GM12878 (cell line): ENCODE measurements around the gene CD300E. TPM values are rescaled to one million over a fixed set of nuclear protein-coding genes. Genes with fewer than 3 reads are reported as not detected.

ENCODE experiments used
- ATAC-seq: fragments of 200-7000 bp; cut with Tn5 transposase; 3 replicates; pipeline ENCODE4 v1.9.1; 2020; ENCODE audit warnings: mild to moderate bottlenecking, moderate library complexity
- BruUV-seq: library from RNA; stranded (reverse); fragments of 400-500 nt; replicated peaks from 2 replicates; lab custom pipeline; 2021; lab: Mats Ljungman, UMichigan
- CTCF ChIA-PET: fragments of 300-600 bp; sonication (Branson Sonifier 250); formaldehyde crosslinking; extraction: SDS; loops from one replicate; lab custom pipeline; 2021; ENCODE audit warnings: inconsistent platforms; lab: Yijun Ruan, JAX
- POLR2A ChIA-PET: fragments of 350-600 bp; formaldehyde crosslinking; extraction: SDS; loops from one replicate; lab custom pipeline; 2021; ENCODE audit warnings: inconsistent platforms; lab: Charles Lee
- RAD21 ChIA-PET: fragments of 300-600 bp; sonication (Branson Sonifier 250); formaldehyde crosslinking; loops from one replicate; lab custom pipeline; 2023; ENCODE audit warnings: antibody characterized with exemption; ENCODE audit not compliant: unreplicated experiment; lab: Charles Lee
- SMC1A ChIA-PET: fragments of 300-600 bp; sonication (Branson Sonifier 250); formaldehyde crosslinking; loops from one replicate; lab custom pipeline; 2023; ENCODE audit not compliant: unreplicated experiment, uncharacterized antibody; lab: Charles Lee
- DNase-seq: peaks from one replicate; pipeline ENCODE4 v3.0.0-alpha.2; 2011; ENCODE audit warnings: low read depth, low spot score
- FAIRE-seq: peaks from 3 replicates; lab custom pipeline; 2011; peaks lifted over from hg19 to GRCh38; lab: Jason Lieb, UNC
- H2AFZ ChIP-seq: 2 replicates; pipeline ENCODE4 v1.6.0; 2011; ENCODE audit warnings: low read depth, low read length, control low read depth; ENCODE audit not compliant: control insufficient read depth
- H3K27ac ChIP-seq: 2 replicates; pipeline ENCODE4 v1.5.1; 2011; ENCODE audit warnings: control low read depth; ENCODE audit not compliant: control insufficient read depth, insufficient read depth
- H3K27me3 ChIP-seq, 2 experiments: replicated peaks in 1 of 2; 2 replicates each; pipeline versions ENCODE4 v1.6.0 to v1.6.1; 2011; ENCODE audit warnings: low read length in 1 of 2; ENCODE audit not compliant: control insufficient read depth in 2 of 2, insufficient read depth in 2 of 2
- H3K36me3 ChIP-seq, 2 experiments: 2 replicates each; pipeline ENCODE4 v1.5.1; 2011; ENCODE audit warnings: low read length in 1 of 2; ENCODE audit not compliant: control insufficient read depth in 2 of 2, insufficient read depth in 2 of 2
- H3K4me1 ChIP-seq: 2 replicates; pipeline ENCODE4 v1.6.1; 2011; ENCODE audit warnings: mild to moderate bottlenecking, low read length, moderate library complexity, mixed read lengths; ENCODE audit not compliant: control insufficient read depth, insufficient read depth
- H3K4me2 ChIP-seq: 2 replicates; pipeline ENCODE4 v1.6.0; 2011; ENCODE audit warnings: control low read depth; ENCODE audit not compliant: control insufficient read depth, insufficient read depth
- H3K4me3 ChIP-seq: fragments of 200-600 bp; sonication (generic); 2 replicates; pipeline ENCODE4 v1.5.1; 2016
- H3K79me2 ChIP-seq: 2 replicates; pipeline ENCODE4 v1.6.0; 2011; ENCODE audit warnings: low read length; ENCODE audit not compliant: control insufficient read depth, insufficient read depth
- H3K9ac ChIP-seq: 2 replicates; pipeline ENCODE4 v1.8.0; 2011; ENCODE audit warnings: low read length, control low read depth, mixed read lengths; ENCODE audit not compliant: control insufficient read depth, insufficient read depth
- H3K9me3 ChIP-seq: replicated peaks from 3 replicates; pipeline ENCODE4 v1.5.1; 2011; ENCODE audit warnings: mild to moderate bottlenecking, low read length; ENCODE audit not compliant: control insufficient read depth, insufficient read depth
- H4K20me1 ChIP-seq: 2 replicates; pipeline ENCODE4 v1.6.0; 2011; ENCODE audit not compliant: control insufficient read depth, insufficient read depth
- ATF2 ChIP-seq: IDR thresholded peaks from 2 replicates; pipeline ENCODE4 v1.6.1; 2012; ENCODE audit warnings: low read length, inconsistent platforms
- BRCA1 ChIP-seq: IDR thresholded peaks from 2 replicates; pipeline ENCODE4 v1.6.1; 2011; ENCODE audit warnings: low read depth, low read length, improper control_type of control experiment
- NR2F1 ChIP-seq: fragments of 450-650 bp; conservative IDR thresholded peaks from 2 replicates; pipeline ENCODE4 v1.6.1; 2017; ENCODE audit warnings: mild to moderate bottlenecking
- POLR2AphosphoS2 ChIP-seq: IDR thresholded peaks from 2 replicates; pipeline ENCODE4 v1.6.1; 2011; ENCODE audit warnings: low read depth, mild to moderate bottlenecking, low read length, improper control_type of control experiment, moderate library complexity
- RELB ChIP-seq: fragments of 450-650 bp; IDR thresholded peaks from 2 replicates; pipeline ENCODE4 v1.6.1; 2017; ENCODE audit warnings: low read depth, mild to moderate bottlenecking, moderate library complexity
- SMC3 ChIP-seq: IDR thresholded peaks from 2 replicates; pipeline ENCODE4 v1.6.1; 2011; ENCODE audit warnings: low read length, improper control_type of control experiment, borderline replicate concordance
- STAT1 ChIP-seq: fragments of 450-650 bp; conservative IDR thresholded peaks from 2 replicates; pipeline ENCODE4 v1.6.1; 2014; ENCODE audit warnings: antibody characterized with exemption, mild to moderate bottlenecking
- STAT3 ChIP-seq: IDR thresholded peaks from 2 replicates; pipeline ENCODE4 v1.6.1; 2011; ENCODE audit warnings: low read depth, low read length, improper control_type of control experiment
- TAF1 ChIP-seq: IDR thresholded peaks from 2 replicates; pipeline ENCODE4 v1.6.1; 2011; ENCODE audit warnings: mild to moderate bottlenecking, low read depth, low read length, borderline replicate concordance
- ZNF24 ChIP-seq: fragments of 450-650 bp; IDR thresholded peaks from 2 replicates; pipeline ENCODE4 v1.6.1; 2017; ENCODE audit warnings: antibody characterized with exemption, mild to moderate bottlenecking
- WGBS: methylation state at CpG from one replicate; pipeline ENCODE4 v1.1.6; 2016; ENCODE audit warnings: low lambda C conversion rate; ENCODE audit not compliant: insufficient replicate concordance, insufficient coverage; ENCODE audit errors: missing lambda C conversion rate; 5-methylcytosine and 5-hydroxymethylcytosine counted together
- in situ Hi-C: fragments of 300-500 bp; cut with MboI; formaldehyde crosslinking; loops from 9 replicates; pipeline ENCODE4 v1.14.3; 2018; ENCODE audit warnings: mixed read lengths
- intact Hi-C: fragments of 100-400 bp; cut with micrococcal nuclease; formaldehyde crosslinking; loops from one replicate; pipeline ENCODE4 v1.14.2; 2022; ENCODE audit not compliant: unreplicated experiment
- polyA plus RNA-seq, 11 experiments: library from polyadenylated mRNA; depleted of rRNA in 4 of 11; unstranded in 6 of 11; stranded (reverse) in 5 of 11; fragments of >200 nt; fragmentation: Nextera tagmentation in 4 of 11; fragmentation: Illumina TruSeq in 1 of 11; extraction: Ambion mirVana in 4 of 11; extraction: Trizol in 1 of 11; gene quantifications; 1 replicate in 1 of 11; 2 replicates in 10 of 11; pipeline versions ENCODE4 v1.2.1 to v1.2.3, GENCODE V29; 2011 to 2016; ENCODE audit warnings: inconsistent platforms in 2 of 11, missing spikeins in 2 of 11, low read depth in 1 of 11
- total RNA-seq, 4 experiments: library from RNA; depleted of rRNA in 3 of 4; stranded (reverse); fragments of >200 nt in 3 of 4; fragmentation: Illumina TruSeq in 1 of 4; extraction: Trizol in 1 of 4; gene quantifications; 2 replicates each; pipeline versions ENCODE4 v1.2.1 to v1.2.3, GENCODE V29; 2013 to 2021
- TF ChIP-seq, protein P1 (sequence below): fragments of 450-650 bp; IDR thresholded peaks from 2 replicates; pipeline ENCODE4 v1.6.1; 2017; ENCODE audit warnings: mild to moderate bottlenecking
- TF ChIP-seq, protein P2 (sequence below): fragments of 450-650 bp; IDR thresholded peaks from 2 replicates; pipeline ENCODE4 v1.6.1; 2016; ENCODE audit warnings: mild to moderate bottlenecking
- TF ChIP-seq, protein P3 (sequence below): IDR thresholded peaks from 2 replicates; pipeline ENCODE4 v1.6.1; 2012; ENCODE audit warnings: low read depth, low read length, improper control_type of control experiment

The CD300E gene
- total and polyA plus RNA-seq, 10 of the 15 experiments (the other 5 are each of a cell fraction or from before 2014, with no cell fraction given), result not detected

- Histone ChIP-seq H3K27me3 (peaks cover 3 to 11% of the 10 kb centered on the region in 2 experiments; a peak in 1 of 4 replicates), H3K79me2 (no peaks in the 10 kb centered on the region), H3K9me3 (no peaks in the 10 kb centered on the region), H3K9ac (no peak overlapping the region), H3K4me3 (no peak overlapping the region), H3K4me2 (no peak overlapping the region), H3K27ac (no peak overlapping the region), H2AFZ (no peak overlapping the region), H3K36me3 (no peaks in the 10 kb centered on the region), H3K4me1 (no peaks in the 10 kb centered on the region), H4K20me1 (no peaks in the 10 kb centered on the region; the same call in 1 of the 2 replicates)
- in situ Hi-C loops, result no loop called here
- intact Hi-C loops, result no loop called here
- no TSS peak for BruUV-seq
- WGBS, result 46% methylated on average over 3 of the region's 3 CpGs
- ChIA-PET RAD21 (interaction anchor here (1.6 kb wide), 1 partner anchor 85 kb away, joined by 9 read pairs; the partner anchor contains the start of gene RAB37), CTCF (no interaction called here), SMC1A (interaction anchor here (1.0 kb wide), 2 partner anchors 40 to 107 kb away, joined by 3 read pairs; no protein-coding TSS in a partner anchor), POLR2A (no interaction called here)
- TF ChIP-seq STAT1, result no peak
- TF ChIP-seq, protein P1, sequence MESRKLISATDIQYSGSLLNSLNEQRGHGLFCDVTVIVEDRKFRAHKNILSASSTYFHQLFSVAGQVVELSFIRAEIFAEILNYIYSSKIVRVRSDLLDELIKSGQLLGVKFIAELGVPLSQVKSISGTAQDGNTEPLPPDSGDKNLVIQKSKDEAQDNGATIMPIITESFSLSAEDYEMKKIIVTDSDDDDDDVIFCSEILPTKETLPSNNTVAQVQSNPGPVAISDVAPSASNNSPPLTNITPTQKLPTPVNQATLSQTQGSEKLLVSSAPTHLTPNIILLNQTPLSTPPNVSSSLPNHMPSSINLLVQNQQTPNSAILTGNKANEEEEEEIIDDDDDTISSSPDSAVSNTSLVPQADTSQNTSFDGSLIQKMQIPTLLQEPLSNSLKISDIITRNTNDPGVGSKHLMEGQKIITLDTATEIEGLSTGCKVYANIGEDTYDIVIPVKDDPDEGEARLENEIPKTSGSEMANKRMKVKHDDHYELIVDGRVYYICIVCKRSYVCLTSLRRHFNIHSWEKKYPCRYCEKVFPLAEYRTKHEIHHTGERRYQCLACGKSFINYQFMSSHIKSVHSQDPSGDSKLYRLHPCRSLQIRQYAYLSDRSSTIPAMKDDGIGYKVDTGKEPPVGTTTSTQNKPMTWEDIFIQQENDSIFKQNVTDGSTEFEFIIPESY, result no peak
- no peak for TF ChIP-seq ATF2
- TF ChIP-seq RELB, result no peak
- TF ChIP-seq, protein P2, sequence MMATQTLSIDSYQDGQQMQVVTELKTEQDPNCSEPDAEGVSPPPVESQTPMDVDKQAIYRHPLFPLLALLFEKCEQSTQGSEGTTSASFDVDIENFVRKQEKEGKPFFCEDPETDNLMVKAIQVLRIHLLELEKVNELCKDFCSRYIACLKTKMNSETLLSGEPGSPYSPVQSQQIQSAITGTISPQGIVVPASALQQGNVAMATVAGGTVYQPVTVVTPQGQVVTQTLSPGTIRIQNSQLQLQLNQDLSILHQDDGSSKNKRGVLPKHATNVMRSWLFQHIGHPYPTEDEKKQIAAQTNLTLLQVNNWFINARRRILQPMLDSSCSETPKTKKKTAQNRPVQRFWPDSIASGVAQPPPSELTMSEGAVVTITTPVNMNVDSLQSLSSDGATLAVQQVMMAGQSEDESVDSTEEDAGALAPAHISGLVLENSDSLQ, result no peak
- TF ChIP-seq POLR2AphosphoS2, result no peak
- TF ChIP-seq STAT3, result no peak
- TF ChIP-seq BRCA1, result no peak
- no peak for TF ChIP-seq ZNF24
- no peak for TF ChIP-seq NR2F1
- no peak for TF ChIP-seq SMC3
- TF ChIP-seq, protein P3, sequence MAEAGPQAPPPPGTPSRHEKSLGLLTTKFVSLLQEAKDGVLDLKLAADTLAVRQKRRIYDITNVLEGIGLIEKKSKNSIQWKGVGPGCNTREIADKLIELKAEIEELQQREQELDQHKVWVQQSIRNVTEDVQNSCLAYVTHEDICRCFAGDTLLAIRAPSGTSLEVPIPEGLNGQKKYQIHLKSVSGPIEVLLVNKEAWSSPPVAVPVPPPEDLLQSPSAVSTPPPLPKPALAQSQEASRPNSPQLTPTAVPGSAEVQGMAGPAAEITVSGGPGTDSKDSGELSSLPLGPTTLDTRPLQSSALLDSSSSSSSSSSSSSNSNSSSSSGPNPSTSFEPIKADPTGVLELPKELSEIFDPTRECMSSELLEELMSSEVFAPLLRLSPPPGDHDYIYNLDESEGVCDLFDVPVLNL, result no peak
- TF ChIP-seq TAF1, result no peak
- DNase-seq, result no peak
- no peak for ATAC-seq
- no peak for FAIRE-seq
These were observed 28.5 kb upstream of the CD300E start for GRCh38 chr17:74652020-74652419.
